ENCODE data around the gene CTBP2. TPM values are rescaled to one million over a fixed set of nuclear protein-coding genes. Genes with fewer than 3 reads are reported as not detected.

Gene CTBP2
- total RNA-seq, 1 experiment from 2014 or later, result 67.8 TPM

DNA sequence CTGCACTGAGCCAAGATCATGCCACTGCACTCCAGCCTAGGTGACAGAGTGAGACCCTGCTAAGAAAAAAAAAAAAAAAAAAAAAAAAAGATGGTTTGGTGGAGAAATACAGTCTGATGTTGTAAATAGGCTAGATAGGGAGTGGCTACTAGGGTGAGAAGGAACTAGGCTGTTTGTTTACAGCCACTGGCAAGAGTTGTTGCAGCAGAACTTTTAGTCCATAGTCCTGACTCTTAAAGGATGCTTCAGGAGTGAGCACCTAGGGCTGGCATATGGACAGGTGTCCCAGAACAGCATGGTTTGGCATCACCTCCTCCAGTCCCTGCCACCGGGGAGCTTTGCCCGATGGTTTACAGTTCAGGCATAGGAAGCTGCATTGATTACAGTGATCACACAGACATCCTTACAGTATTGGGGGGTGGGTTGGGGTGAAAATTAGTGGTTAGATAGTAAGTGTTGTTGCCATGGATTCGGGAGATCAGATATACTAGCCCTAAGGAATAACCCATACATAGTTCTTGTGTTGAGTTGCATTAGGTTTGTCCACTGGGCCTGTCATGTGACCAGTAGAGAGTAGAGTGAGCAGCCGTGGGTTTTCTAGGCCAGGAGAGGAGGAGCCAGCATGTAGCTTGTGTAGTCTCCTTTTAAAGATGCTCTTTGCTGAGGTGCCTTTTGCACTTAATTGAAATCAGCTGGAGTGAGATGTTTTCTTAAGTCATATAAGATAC, 182.6 kb downstream of the CTBP2 start:
- no peaks in the 10 kb centered on the region for H3K4me1 ChIP-seq
- no peak for DNase-seq

GRCh38 chr10:124977161-124977560, 183.2 kb downstream of the CTBP2 start:
- DNase-seq, result peak in 1 of 2 experiments; percentile 32
- Histone ChIP-seq H3K27me3 (no peaks in the 10 kb centered on the region), H3K36me3 (peaks cover 23% of the 10 kb centered on the region), H3K9me3 (replicated peaks) (no peaks in the 10 kb centered on the region), H3K4me3 (no peak overlapping the region), H3K4me1 (no peaks in the 10 kb centered on the region), H3K27ac (no peak overlapping the region)

More for the DNA sequence above, 182.6 kb downstream of the CTBP2 start:
- Histone ChIP-seq H3K9me3 (replicated peaks) (no peaks in the 10 kb centered on the region), H3K36me3 (peaks cover 28% of the 10 kb centered on the region), H3K27me3 (no peaks in the 10 kb centered on the region), H3K27ac (no peak overlapping the region), H3K4me3 (no peak overlapping the region)

DNA sequence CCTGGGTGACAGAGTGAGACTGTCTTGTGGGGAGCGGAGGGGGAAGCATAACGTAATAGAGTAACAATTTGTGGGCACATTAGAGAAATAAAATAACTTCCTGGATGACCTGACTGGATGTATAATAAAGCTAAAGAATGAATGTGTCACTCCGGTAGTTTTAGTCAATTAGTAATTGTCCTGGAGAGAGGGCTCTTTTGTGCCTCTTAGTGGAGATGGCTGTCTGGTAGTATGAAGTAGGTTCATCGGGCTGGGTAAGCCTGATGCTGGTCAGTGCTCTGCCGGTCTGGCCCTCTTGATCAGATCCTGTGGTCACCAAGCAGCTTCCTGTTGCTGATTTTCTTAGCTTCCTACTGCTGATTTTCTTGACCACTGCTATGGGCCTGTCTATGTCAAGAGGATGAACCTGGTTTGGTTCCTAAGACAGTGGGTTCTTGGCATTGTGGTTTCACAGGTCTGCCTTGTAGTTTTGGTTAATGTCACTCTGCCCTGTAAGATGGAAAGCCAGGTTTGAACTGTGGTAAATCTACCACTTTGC, 184.3 kb downstream of the CTBP2 start:
- Histone ChIP-seq H3K36me3 (peaks cover 20% of the 10 kb centered on the region), H3K4me3 (no peak overlapping the region), H3K27me3 (no peaks in the 10 kb centered on the region), H3K4me1 (no peaks in the 10 kb centered on the region), H3K27ac (no peak overlapping the region), H3K9me3 (replicated peaks) (no peaks in the 10 kb centered on the region)
- DNase-seq, result no peak

DNA sequence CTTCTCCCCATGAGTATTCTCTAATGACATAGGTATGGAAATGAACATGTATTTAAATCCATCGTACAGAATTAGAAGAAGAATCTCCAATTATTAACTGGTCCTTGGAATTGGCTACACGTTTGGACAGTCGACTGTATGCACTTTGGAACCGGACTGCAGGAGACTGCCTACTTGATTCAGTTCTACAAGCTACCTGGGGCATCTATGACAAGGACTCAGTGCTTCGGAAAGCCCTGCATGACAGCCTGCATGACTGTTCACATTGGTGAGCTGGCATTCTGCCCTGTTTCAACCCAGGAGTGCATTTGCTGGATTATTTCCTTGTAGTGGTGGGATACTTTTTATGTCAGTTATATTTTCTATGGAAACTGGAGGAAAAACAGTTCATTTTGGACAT, 186.2 kb downstream of the CTBP2 start:
- Histone ChIP-seq H3K4me3 (no peak overlapping the region), H3K4me1 (no peaks in the 10 kb centered on the region), H3K36me3 (peaks cover 20% of the 10 kb centered on the region), H3K27ac (no peak overlapping the region), H3K27me3 (no peaks in the 10 kb centered on the region), H3K9me3 (replicated peaks) (no peaks in the 10 kb centered on the region)
- DNase-seq, result no peak

DNA sequence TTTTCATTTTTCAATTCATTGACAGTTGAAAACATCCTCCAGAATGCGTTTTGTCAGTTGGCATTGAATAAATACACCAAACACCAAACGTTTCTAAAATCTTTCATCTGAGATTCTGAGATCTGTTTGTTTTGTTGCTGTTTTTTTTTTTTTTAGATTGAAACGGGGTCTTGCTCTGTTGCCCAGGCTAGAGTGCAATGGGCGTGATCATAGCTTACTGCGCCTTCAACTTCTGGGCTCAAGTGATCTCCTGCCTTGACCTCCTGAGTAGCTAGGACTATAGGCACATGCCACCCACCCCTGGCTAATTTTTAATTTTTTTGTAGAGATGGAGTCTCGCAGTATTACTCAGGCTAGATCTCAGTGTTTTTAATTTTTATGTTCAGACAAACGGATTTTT, 187.7 kb downstream of the CTBP2 start:
- Histone ChIP-seq H3K9me3 (replicated peaks) (no peaks in the 10 kb centered on the region), H3K27ac (no peak overlapping the region), H3K4me3 (no peak overlapping the region), H3K36me3 (peaks cover 20% of the 10 kb centered on the region), H3K27me3 (no peaks in the 10 kb centered on the region), H3K4me1 (no peaks in the 10 kb centered on the region)
- DNase-seq, result no peak

- H3K9me3 ChIP-seq (replicated peaks), result no peaks in the 10 kb centered on the region
- H3K36me3 ChIP-seq, result peaks cover 20% of the 10 kb centered on the region
- H3K27ac ChIP-seq, result no peak overlapping the region
- H3K27me3 ChIP-seq, result no peaks in the 10 kb centered on the region
- no peaks in the 10 kb centered on the region for H3K4me1 ChIP-seq
- no peak overlapping the region for H3K4me3 ChIP-seq
- DNase-seq, result no peak
Measured at GRCh38 chr10:124971276-124971675, 189.1 kb downstream of the CTBP2 start.

DNA sequence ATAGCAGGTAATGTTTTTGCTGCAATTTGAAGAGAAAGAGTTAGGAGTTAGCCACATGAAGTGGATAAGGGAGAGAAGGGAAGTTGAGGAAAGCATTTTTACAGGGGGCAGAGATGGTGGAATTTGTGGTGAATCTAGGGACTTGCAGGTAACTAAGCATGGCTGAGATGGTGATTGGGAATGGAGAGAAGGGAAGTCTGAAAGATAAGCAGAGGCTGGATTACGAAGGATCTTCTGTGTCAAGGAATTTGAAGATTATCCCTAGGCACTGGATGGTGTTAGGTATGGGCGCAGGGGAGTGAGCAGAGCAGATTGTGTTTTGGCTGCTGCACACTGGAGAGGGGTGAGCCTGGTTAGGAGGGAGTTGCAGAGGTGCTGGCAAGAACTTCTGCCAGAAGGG, 193.1 kb downstream of the CTBP2 start:
- H3K27ac ChIP-seq, result no peak overlapping the region
- H3K36me3 ChIP-seq, result peaks cover 6% of the 10 kb centered on the region
- H3K9me3 ChIP-seq (replicated peaks), result no peaks in the 10 kb centered on the region
- no peak for DNase-seq
- H3K4me3 ChIP-seq, result no peak overlapping the region
- H3K4me1 ChIP-seq, result no peaks in the 10 kb centered on the region
- no peaks in the 10 kb centered on the region for H3K27me3 ChIP-seq

- Histone ChIP-seq H3K4me3 (no peak overlapping the region), H3K9me3 (replicated peaks) (no peaks in the 10 kb centered on the region), H3K27me3 (no peaks in the 10 kb centered on the region), H3K27ac (no peak overlapping the region), H3K36me3 (peaks cover 3% of the 10 kb centered on the region), H3K4me1 (no peaks in the 10 kb centered on the region)
- DNase-seq, result no peak
Measured at GRCh38 chr10:124966008-124966407, 194.4 kb downstream of the CTBP2 start.

- Histone ChIP-seq H3K4me3 (no peak overlapping the region), H3K36me3 (peaks cover 3% of the 10 kb centered on the region), H3K9me3 (replicated peaks) (no peaks in the 10 kb centered on the region), H3K27ac (no peak overlapping the region), H3K27me3 (no peaks in the 10 kb centered on the region), H3K4me1 (no peaks in the 10 kb centered on the region)
- no peak for DNase-seq
Measured at GRCh38 chr10:124963866-124964720, 196.3 kb downstream of the CTBP2 start.

DNA sequence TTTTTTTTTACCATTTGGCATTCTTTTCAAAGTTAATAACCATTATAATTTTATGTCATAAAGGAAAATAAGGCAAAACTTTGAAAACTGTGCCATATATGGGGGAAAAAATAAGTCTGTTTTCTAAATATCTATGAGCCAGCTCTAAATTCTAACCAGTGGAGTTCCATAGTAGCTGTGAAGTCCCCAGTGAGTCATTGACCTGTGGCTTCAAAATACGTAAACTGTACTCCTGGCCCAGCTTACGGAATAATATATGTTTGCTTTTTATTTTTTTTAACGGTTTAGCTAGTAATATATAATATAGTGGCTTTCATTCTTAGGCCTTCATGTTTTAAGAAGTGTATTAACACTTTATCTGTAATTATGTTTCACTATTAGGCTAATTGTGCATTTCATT, 197.9 kb downstream of the CTBP2 start:
- no peaks in the 10 kb centered on the region for H3K9me3 ChIP-seq (replicated peaks)
- no peaks in the 10 kb centered on the region for H3K27me3 ChIP-seq
- H3K27ac ChIP-seq, result no peak overlapping the region
- DNase-seq, result no peak
- H3K4me3 ChIP-seq, result no peak overlapping the region
- H3K4me1 ChIP-seq, result no peaks in the 10 kb centered on the region
- H3K36me3 ChIP-seq, result peaks cover 3% of the 10 kb centered on the region

DNA sequence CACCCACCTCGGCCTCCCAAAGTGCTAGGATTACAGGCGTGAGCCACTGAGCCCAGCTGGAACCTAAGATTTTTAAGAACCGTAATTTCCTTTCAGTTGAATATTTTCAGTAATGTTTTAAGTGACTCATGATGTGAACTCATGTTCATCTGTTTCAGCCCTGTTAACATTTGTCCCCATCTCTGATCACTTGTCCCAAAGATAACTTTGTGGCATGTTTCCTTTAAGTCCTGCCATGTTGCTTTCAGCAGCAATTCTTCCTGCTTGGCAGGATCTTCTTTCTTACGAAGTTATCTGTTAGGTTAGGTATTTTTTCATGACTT, 199.2 kb downstream of the CTBP2 start:
- no peaks in the 10 kb centered on the region for H3K4me1 ChIP-seq
- no peak for DNase-seq
- H3K27me3 ChIP-seq, result no peaks in the 10 kb centered on the region
- H3K4me3 ChIP-seq, result no peak overlapping the region
- H3K9me3 ChIP-seq (replicated peaks), result no peaks in the 10 kb centered on the region
- H3K27ac ChIP-seq, result no peak overlapping the region
- peaks cover 3% of the 10 kb centered on the region for H3K36me3 ChIP-seq

- Histone ChIP-seq H3K36me3 (peaks cover 3% of the 10 kb centered on the region; the same call in 1 of the 2 replicates), H3K27me3 (no peaks in the 10 kb centered on the region), H3K9me3 (replicated peaks) (no peaks in the 10 kb centered on the region), H3K27ac (no peak overlapping the region), H3K4me3 (no peak overlapping the region), H3K4me1 (no peaks in the 10 kb centered on the region)
- DNase-seq, result no peak
Measured at GRCh38 chr10:124959564-124959963, 200.8 kb downstream of the CTBP2 start.

- no peak overlapping the region for H3K4me3 ChIP-seq
- peaks cover 1% of the 10 kb centered on the region; the same call in 1 of the 2 replicates for H3K36me3 ChIP-seq
- H3K27me3 ChIP-seq, result no peaks in the 10 kb centered on the region
- no peaks in the 10 kb centered on the region for H3K4me1 ChIP-seq
- no peaks in the 10 kb centered on the region for H3K9me3 ChIP-seq (replicated peaks)
- no peak for DNase-seq
- no peak overlapping the region for H3K27ac ChIP-seq
Measured at GRCh38 chr10:124957404-124957947, 202.9 kb downstream of the CTBP2 start.

DNA sequence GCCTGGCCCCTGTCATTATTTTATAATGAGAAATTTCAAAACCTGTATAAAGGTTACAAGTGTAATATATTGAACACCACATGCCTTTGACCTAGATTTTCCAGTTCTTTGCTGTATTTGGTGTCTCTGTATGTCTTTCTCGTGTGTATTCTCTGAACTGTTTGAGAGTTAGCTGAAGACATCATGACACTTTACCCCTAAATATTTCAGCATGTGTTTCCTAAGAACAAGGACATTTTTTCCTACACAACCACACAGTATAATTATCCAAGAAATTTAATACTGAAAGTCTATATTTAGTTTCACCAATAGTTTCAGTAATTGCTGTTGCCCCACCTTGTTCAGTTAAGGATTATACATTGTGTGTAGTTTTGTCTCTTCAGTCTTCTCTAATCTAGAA, 203.6 kb downstream of the CTBP2 start:
- H3K9me3 ChIP-seq (replicated peaks), result no peaks in the 10 kb centered on the region
- no peaks in the 10 kb centered on the region for H3K27me3 ChIP-seq
- no peak overlapping the region for H3K4me3 ChIP-seq
- no peaks in the 10 kb centered on the region for H3K36me3 ChIP-seq
- H3K27ac ChIP-seq, result no peak overlapping the region
- no peaks in the 10 kb centered on the region for H3K4me1 ChIP-seq
- no peak for DNase-seq

GRCh38 chr10:124955868-124956267, 204.5 kb downstream of the CTBP2 start:
- no peak overlapping the region for H3K27ac ChIP-seq
- no peak overlapping the region for H3K4me3 ChIP-seq
- no peak for DNase-seq

More at GRCh38 chr10:124955868-124956267, 204.5 kb downstream of the CTBP2 start:
- Histone ChIP-seq H3K27me3 (no peaks in the 10 kb centered on the region), H3K4me1 (no peaks in the 10 kb centered on the region), H3K9me3 (replicated peaks) (no peaks in the 10 kb centered on the region), H3K36me3 (no peaks in the 10 kb centered on the region)

Data from SJCRH30 (cell line).